ENCODE results near the gene NDN.
"Not testable (repeated sequence)": the region's sequence is repeated elsewhere in the genome, so short reads cannot be mapped to it uniquely, and the experiment has no call there.

Gene NDN
- long read RNA-seq: 0 reads

- TF ChIP-seq SPI1 (IDR thresholded peaks at IDR 0.05; ENCODE audit: borderline replicate concordance, low read depth) (peak; percentile 7; the same call in 1 of the 2 replicates), CTCF (IDR thresholded peaks at IDR 0.05; ENCODE audit: insufficient read depth, low read length) (no peak)
- Histone ChIP-seq H3K4me3 (replicated peaks; ENCODE audit: insufficient read depth, low read length) (no peak within 1 kb of the TSS), H3K27ac (replicated peaks) (no peak within 1 kb of the TSS)
Observed at GRCh38 chr15:23687143-23687470, at the start of gene NDN. NDN (minus strand) TSS chr15:23687305; CDS start chr15:23687217, 88 bp downstream.

GRCh38 chr15:23736033-23736673 lies 49.0 kb upstream of the NDN start:
- Histone ChIP-seq H3K27ac (replicated peaks) (no peak overlapping the region), H3K27me3 (ENCODE audit: insufficient read depth, poor library complexity, severe bottlenecking) (no peaks in the 10 kb centered on the region), H3K4me3 (replicated peaks; ENCODE audit: insufficient read depth, low read length) (no peak overlapping the region)
- DNase-seq (ENCODE audit: low read depth in 1 of 2, low spot score in 1 of 2): no peak
- no peak for TF ChIP-seq CTCF (IDR thresholded peaks at IDR 0.05; ENCODE audit: insufficient read depth, low read length)
- no peak for TF ChIP-seq GABPA (IDR thresholded peaks at IDR 0.05; ENCODE audit: low read depth)
- TF ChIP-seq REST (IDR thresholded peaks at IDR 0.05; ENCODE audit: insufficient replicate concordance, low read depth): no peak
- no peak for TF ChIP-seq SPI1 (IDR thresholded peaks at IDR 0.05; ENCODE audit: borderline replicate concordance, low read depth)
- no peak for TF ChIP-seq POLR2AphosphoS5 (IDR thresholded peaks at IDR 0.05; ENCODE audit: low read depth)

More at GRCh38 chr15:23687143-23687470, at the start of gene NDN:
- no peaks in the 10 kb centered on the region for H3K27me3 ChIP-seq (ENCODE audit: insufficient read depth, poor library complexity, severe bottlenecking)
- DNase-seq (ENCODE audit: low read depth in 1 of 2, low spot score in 1 of 2): no peak

- TF ChIP-seq REST (IDR thresholded peaks at IDR 0.05; ENCODE audit: insufficient replicate concordance, low read depth) (no peak), SPI1 (IDR thresholded peaks at IDR 0.05; ENCODE audit: borderline replicate concordance, low read depth) (no peak), CTCF (IDR thresholded peaks at IDR 0.05; ENCODE audit: insufficient read depth, low read length) (no peak), POLR2AphosphoS5 (IDR thresholded peaks at IDR 0.05; ENCODE audit: low read depth) (no peak), GABPA (IDR thresholded peaks at IDR 0.05; ENCODE audit: low read depth) (no peak)
Observed at GRCh38 chr15:23734862-23735261, 47.8 kb upstream of the NDN start.

GRCh38 chr15:23713874-23714656 lies 27.0 kb upstream of the NDN start:
- not testable (repeated sequence) for H3K4me3 ChIP-seq (replicated peaks; ENCODE audit: insufficient read depth, low read length); DNase-seq (ENCODE audit: low read depth in 1 of 2, low spot score in 1 of 2); H3K27ac ChIP-seq (replicated peaks); H3K27me3 ChIP-seq (ENCODE audit: insufficient read depth, poor library complexity, severe bottlenecking)

More at GRCh38 chr15:23734862-23735261, 47.8 kb upstream of the NDN start:
- Histone ChIP-seq H3K4me3 (replicated peaks; ENCODE audit: insufficient read depth, low read length) (no peak overlapping the region), H3K27ac (replicated peaks) (no peak overlapping the region), H3K27me3 (ENCODE audit: insufficient read depth, poor library complexity, severe bottlenecking) (no peaks in the 10 kb centered on the region)
- no peak for DNase-seq (ENCODE audit: low read depth in 1 of 2, low spot score in 1 of 2)
